Activated CD8-positive, alpha-beta memory T cell treated with anti-CD3 and anti-CD28 coated beads for 4 hours (primary cell): ENCODE data around the gene DHX58.
A peak's percentile ranks its signal among the peaks of the same experiment; 100 is the strongest.

Source experiments
- DNase-seq, 2 donors: peaks; one replicate each; pipeline ENCODE4 v3.0.0-alpha.2; 2020; ENCODE audit warnings: low read depth in 2 of 2

Gene DHX58

GRCh38 chr17:42087736-42088705 lies 24.5 kb downstream of the DHX58 start:
- DNase-seq: no peak

- no peak for DNase-seq
These were observed 25.3 kb downstream of the DHX58 start for GRCh38 chr17:42087042-42087701.

GRCh38 chr17:42081516-42082129 lies 30.9 kb downstream of the DHX58 start:
- DNase-seq: no peak

GRCh38 chr17:42079541-42079940 lies 33.0 kb downstream of the DHX58 start:
- DNase-seq: no peak

GRCh38 chr17:42078396-42079043 lies 34.0 kb downstream of the DHX58 start:
- DNase-seq: no peak

- DNase-seq: no peak
These were observed 34.8 kb downstream of the DHX58 start for GRCh38 chr17:42077755-42078154.

- DNase-seq: no peak
These were observed 35.5 kb downstream of the DHX58 start for GRCh38 chr17:42076797-42077559.

- no peak for DNase-seq
These were observed 36.7 kb downstream of the DHX58 start for GRCh38 chr17:42075789-42076188.

GRCh38 chr17:42072323-42073187 lies 40.0 kb downstream of the DHX58 start:
- no peak for DNase-seq

- no peak for DNase-seq
These were observed 40.7 kb downstream of the DHX58 start for GRCh38 chr17:42071810-42072209.

GRCh38 chr17:42068979-42069378 lies 43.5 kb downstream of the DHX58 start:
- DNase-seq: no peak

GRCh38 chr17:42067371-42068091 lies 45.0 kb downstream of the DHX58 start:
- DNase-seq: peak; percentile 25 to 37

GRCh38 chr17:42065201-42065600 lies 47.3 kb downstream of the DHX58 start:
- no peak for DNase-seq

GRCh38 chr17:42062681-42063080 lies 49.8 kb downstream of the DHX58 start:
- DNase-seq: no peak

- DNase-seq: no peak
These were observed 50.6 kb downstream of the DHX58 start for GRCh38 chr17:42061646-42062487.

- DNase-seq: no peak
These were observed 52.3 kb downstream of the DHX58 start for GRCh38 chr17:42060231-42060630.

GRCh38 chr17:42059815-42060214 lies 52.7 kb downstream of the DHX58 start:
- no peak for DNase-seq

GRCh38 chr17:42058063-42058462 lies 54.5 kb downstream of the DHX58 start:
- DNase-seq: no peak

- no peak for DNase-seq
These were observed 55.9 kb downstream of the DHX58 start for GRCh38 chr17:42056635-42057034.
